RWPE2 (cell line): ENCODE measurements around the gene SMIM10.

Experiments
- ATAC-seq: fragments of 200-7000 bp; cut with Tn5 transposase; 3 replicates; pipeline ENCODE4 v1.9.1; 2021; ENCODE audit warnings: low read depth
- DNase-seq: peaks from one replicate; pipeline ENCODE4 v3.0.0-alpha.2; 2020; ENCODE audit warnings: low spot score
- H3K27ac ChIP-seq: fragments of 450-650 bp; 2 replicates; pipeline ENCODE4 v1.5.1; 2017; ENCODE audit warnings: mild to moderate bottlenecking; ENCODE audit not compliant: poor library complexity, severe bottlenecking
- H3K27me3 ChIP-seq: fragments of 250-450 bp; sonication (Bioruptor Pico); 2 replicates; pipeline ENCODE4 v1.5.1; 2021; ENCODE audit warnings: mild to moderate bottlenecking, moderate library complexity; ENCODE audit not compliant: insufficient read depth, poor library complexity, severe bottlenecking
- H3K36me3 ChIP-seq: fragments of 250-450 bp; sonication (Bioruptor Pico); 2 replicates; pipeline ENCODE4 v1.5.1; 2020; ENCODE audit warnings: low read depth, mild to moderate bottlenecking, moderate library complexity
- H3K4me1 ChIP-seq: fragments of 250-450 bp; sonication (Bioruptor Pico); 2 replicates; pipeline ENCODE4 v1.5.1; 2021; ENCODE audit warnings: mild to moderate bottlenecking, moderate library complexity; ENCODE audit not compliant: insufficient read depth, poor library complexity, severe bottlenecking
- H3K4me3 ChIP-seq: fragments of 250-450 bp; sonication (Bioruptor Pico); 2 replicates; pipeline ENCODE4 v1.5.1; 2021; ENCODE audit warnings: mild to moderate bottlenecking, moderate library complexity; ENCODE audit not compliant: severe bottlenecking
- H3K9me3 ChIP-seq: fragments of 250-450 bp; sonication (Bioruptor Pico); 2 replicates; pipeline ENCODE4 v1.5.1; 2021; ENCODE audit warnings: mild to moderate bottlenecking, moderate library complexity; ENCODE audit not compliant: severe bottlenecking
- TF ChIP-seq, protein P1 (sequence below): fragments of 450-650 bp; IDR thresholded peaks from one replicate; pipeline ENCODE4 v1.5.1; 2017; ENCODE audit warnings: mild to moderate bottlenecking, moderate library complexity; ENCODE audit not compliant: poor library complexity, severe bottlenecking

SMIM10 gene

DNA sequence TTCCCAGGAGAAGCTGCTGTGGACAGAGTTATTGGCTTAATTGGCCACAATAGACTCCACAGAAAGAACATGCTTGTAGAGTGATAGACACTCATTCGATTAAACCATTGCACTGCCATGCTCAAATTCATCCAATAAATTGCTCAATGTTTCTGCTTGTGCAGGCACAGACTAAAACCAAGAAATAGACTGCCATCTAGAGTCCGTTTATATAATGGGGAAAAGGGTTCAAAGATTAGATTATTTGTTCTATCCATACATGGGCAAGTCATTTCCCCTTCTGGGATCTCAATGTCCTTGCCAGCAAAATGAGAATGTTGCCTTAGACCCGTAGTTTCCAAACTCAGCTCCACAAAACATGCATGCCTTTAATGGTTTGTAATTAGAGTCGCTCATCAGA, 8.7 kb downstream of the SMIM10 start:
- Histone ChIP-seq H3K27me3 (no peaks in the 10 kb centered on the region), H3K27ac (no peak overlapping the region), H3K4me1 (peaks cover 2% of the 10 kb centered on the region), H3K9me3 (no peaks in the 10 kb centered on the region), H3K4me3 (no peak overlapping the region), H3K36me3 (no peaks in the 10 kb centered on the region)
- no peak; the same call in 2 of the 3 replicates for ATAC-seq
- no peak for DNase-seq
- TF ChIP-seq, protein P1, sequence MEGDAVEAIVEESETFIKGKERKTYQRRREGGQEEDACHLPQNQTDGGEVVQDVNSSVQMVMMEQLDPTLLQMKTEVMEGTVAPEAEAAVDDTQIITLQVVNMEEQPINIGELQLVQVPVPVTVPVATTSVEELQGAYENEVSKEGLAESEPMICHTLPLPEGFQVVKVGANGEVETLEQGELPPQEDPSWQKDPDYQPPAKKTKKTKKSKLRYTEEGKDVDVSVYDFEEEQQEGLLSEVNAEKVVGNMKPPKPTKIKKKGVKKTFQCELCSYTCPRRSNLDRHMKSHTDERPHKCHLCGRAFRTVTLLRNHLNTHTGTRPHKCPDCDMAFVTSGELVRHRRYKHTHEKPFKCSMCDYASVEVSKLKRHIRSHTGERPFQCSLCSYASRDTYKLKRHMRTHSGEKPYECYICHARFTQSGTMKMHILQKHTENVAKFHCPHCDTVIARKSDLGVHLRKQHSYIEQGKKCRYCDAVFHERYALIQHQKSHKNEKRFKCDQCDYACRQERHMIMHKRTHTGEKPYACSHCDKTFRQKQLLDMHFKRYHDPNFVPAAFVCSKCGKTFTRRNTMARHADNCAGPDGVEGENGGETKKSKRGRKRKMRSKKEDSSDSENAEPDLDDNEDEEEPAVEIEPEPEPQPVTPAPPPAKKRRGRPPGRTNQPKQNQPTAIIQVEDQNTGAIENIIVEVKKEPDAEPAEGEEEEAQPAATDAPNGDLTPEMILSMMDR, result peak; percentile 50

DNA sequence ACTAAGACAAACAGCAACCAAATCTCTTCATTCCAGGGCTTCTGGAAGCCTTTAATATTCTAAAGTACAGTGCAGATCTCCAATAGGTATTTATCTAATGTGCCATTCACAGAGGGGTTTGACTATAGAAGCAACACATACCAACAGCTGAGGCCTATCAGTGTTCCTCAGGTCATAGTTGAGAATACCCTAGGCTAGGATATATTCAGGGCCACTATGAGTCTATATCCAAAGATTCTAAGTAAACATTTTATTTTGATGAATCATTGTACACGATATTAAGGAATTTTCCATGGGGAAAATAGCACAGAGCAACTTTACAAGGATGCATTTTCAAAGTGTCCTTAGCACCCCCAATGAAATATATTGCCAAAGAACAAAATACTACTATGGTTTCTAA, 9.7 kb downstream of the SMIM10 start:
- Histone ChIP-seq H3K27me3 (no peaks in the 10 kb centered on the region), H3K4me3 (no peak overlapping the region), H3K36me3 (no peaks in the 10 kb centered on the region), H3K4me1 (peaks cover 4% of the 10 kb centered on the region), H3K9me3 (no peaks in the 10 kb centered on the region), H3K27ac (no peak overlapping the region)
- ATAC-seq (peak; percentile 19; the same call in 1 of the 3 replicates), DNase-seq (no peak)
- TF ChIP-seq, protein P1, result no peak

DNA sequence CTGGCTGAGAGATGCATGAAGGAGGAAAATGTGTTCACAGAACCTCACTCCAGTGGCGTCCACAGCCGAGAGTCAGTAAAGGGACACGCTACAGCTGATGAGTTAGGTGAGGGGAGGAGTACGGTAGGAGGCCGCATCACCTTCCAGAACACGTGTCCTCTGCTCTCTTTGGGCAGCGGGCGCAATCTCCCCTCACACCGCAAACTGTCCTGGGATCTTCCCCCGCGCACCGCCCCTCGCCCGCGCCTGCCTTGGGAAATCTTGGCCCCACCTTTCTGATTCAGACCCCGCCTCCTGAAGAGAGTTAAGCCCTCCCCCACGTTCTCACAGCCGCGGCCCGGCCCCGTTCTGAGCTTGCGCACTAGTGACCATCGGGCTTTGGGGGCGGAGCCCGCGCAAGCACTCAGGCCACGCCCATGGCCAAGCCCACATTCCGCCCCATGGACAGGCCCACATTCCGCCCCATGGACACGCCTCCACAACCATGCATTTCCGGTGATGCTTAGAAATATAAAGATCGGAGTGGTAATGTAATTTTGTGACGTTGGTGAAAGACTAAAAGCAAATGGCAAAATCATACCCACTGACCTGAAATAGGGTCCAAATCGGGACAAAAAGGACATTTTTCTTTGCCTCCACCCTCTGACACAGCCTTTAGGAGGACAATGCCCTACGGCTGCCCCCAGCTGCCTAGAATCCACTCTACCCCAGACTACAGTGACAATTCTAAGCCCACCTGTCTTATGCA, 13.3 kb downstream of the SMIM10 start:
- TF ChIP-seq, protein P1, result no peak
- Histone ChIP-seq H3K27ac (no peak overlapping the region), H3K36me3 (no peaks in the 10 kb centered on the region), H3K4me3 (peak overlapping the region; percentile 31), H3K4me1 (peaks cover 4% of the 10 kb centered on the region), H3K27me3 (no peaks in the 10 kb centered on the region), H3K9me3 (no peaks in the 10 kb centered on the region)
- peak; percentile 81 for DNase-seq
- ATAC-seq, result peak; percentile 89

- TF ChIP-seq, protein P1, result no peak
- ATAC-seq (no peak), DNase-seq (no peak)
Measured at GRCh38 chrX:135006187-135006586, 15.4 kb downstream of the SMIM10 start.

GRCh38 chrX:135009057-135009610, 18.3 kb downstream of the SMIM10 start:
- no peaks in the 10 kb centered on the region for H3K9me3 ChIP-seq
- no peak overlapping the region for H3K27ac ChIP-seq
- H3K36me3 ChIP-seq, result no peaks in the 10 kb centered on the region
- peaks cover 4% of the 10 kb centered on the region for H3K4me1 ChIP-seq
- H3K27me3 ChIP-seq, result no peaks in the 10 kb centered on the region
- DNase-seq, result no peak
- H3K4me3 ChIP-seq, result no peak overlapping the region
- no peak for ATAC-seq
- TF ChIP-seq, protein P1, result no peak

More at GRCh38 chrX:135006187-135006586, 15.4 kb downstream of the SMIM10 start:
- no peaks in the 10 kb centered on the region for H3K36me3 ChIP-seq
- H3K4me3 ChIP-seq, result no peak overlapping the region
- no peaks in the 10 kb centered on the region for H3K27me3 ChIP-seq
- H3K9me3 ChIP-seq, result no peaks in the 10 kb centered on the region
- H3K4me1 ChIP-seq, result peaks cover 4% of the 10 kb centered on the region
- H3K27ac ChIP-seq, result no peak overlapping the region
